Activated CD4-positive, alpha-beta T cell treated with anti-CD3 and anti-CD28 coated beads for 36 hours (primary cell): ENCODE results near the gene CARHSP1. TPM values are rescaled to one million over a fixed set of nuclear protein-coding genes. Genes with fewer than 3 reads are reported as not detected.

Experiments used
- total RNA-seq, 2 experiments: library from RNA; stranded (reverse); gene quantifications; one replicate each; pipeline ENCODE4 v1.2.3, GENCODE V29; 2021

The CARHSP1 gene
- total RNA-seq, 2 experiments from 2014 or later: 49.4 to 64.5 TPM

Other genes starting within 250 kb of the CARHSP1 start
- 10 to 100 TPM; 32.3 to 45.8 TPM for gene METTL22, start 247.3 kb downstream of the CARHSP1 start, total RNA-seq
- gene ABAT, start 194.4 kb downstream of the CARHSP1 start, total RNA-seq: 1 to 10 TPM; 5.4 to 6.0 TPM
- 10 to 100 TPM in 1 of 2 experiments, 1 to 10 TPM in 1; 9.4 to 14.5 TPM for gene TMEM186, start 71.4 kb downstream of the CARHSP1 start, total RNA-seq
- gene PMM2, start 71.2 kb downstream of the CARHSP1 start, total RNA-seq: 10 to 100 TPM; 38.3 to 39.0 TPM
- not detected for gene LITAFD, start 13.3 kb upstream of the CARHSP1 start, total RNA-seq
- 100 to 1,000 TPM; 165 to 198 TPM for gene USP7, start 94.9 kb upstream of the CARHSP1 start, total RNA-seq
- 10 to 100 TPM; 42.4 to 51.4 TPM for gene HAPSTR1, start 222.6 kb upstream of the CARHSP1 start, total RNA-seq